Esophagus muscularis mucosa (tissue), 4 donors: Measurements from ENCODE around the gene MZF1. TPM values are rescaled to one million over a fixed set of nuclear protein-coding genes. Genes with fewer than 3 reads are reported as not detected.

ENCODE experiments used
- DNase-seq: peaks from one replicate; pipeline ENCODE4 v3.0.0-alpha.2; 2017; ENCODE audit errors: extremely low spot score
- H3K27ac ChIP-seq, 4 donors: fragments of 200-600 bp; sonication (generic); replicated peaks in 1 of 4; 1 replicate in 3 of 4; 2 replicates in 1 of 4; pipeline ENCODE4 v1.5.1; 2016 to 2019; ENCODE audit warnings: mild to moderate bottlenecking in 1 of 4
- H3K27me3 ChIP-seq, 4 donors: fragments of 200-600 bp; sonication (generic); one replicate each; pipeline versions ENCODE4 v1.5.1 to v1.6.0; 2016 to 2019
- H3K36me3 ChIP-seq, 4 donors: fragments of 200-600 bp; sonication (generic); one replicate each; pipeline ENCODE4 v1.5.1; 2016 to 2019
- H3K4me1 ChIP-seq, 4 donors: fragments of 200-600 bp; sonication (generic); one replicate each; pipeline ENCODE4 v1.5.1; 2016 to 2019
- H3K4me3 ChIP-seq, 4 donors: fragments of 200-600 bp; sonication (generic); 1 replicate in 2 of 4; 2 replicates in 2 of 4; pipeline ENCODE4 v1.5.1; 2016 to 2019; ENCODE audit warnings: mild to moderate bottlenecking in 4 of 4, moderate library complexity in 1 of 4
- H3K9me3 ChIP-seq, 4 donors: fragments of 200-600 bp; sonication (generic); 1 replicate in 3 of 4; 2 replicates in 1 of 4; pipeline ENCODE4 v1.5.1; 2016 to 2019
- CTCF ChIP-seq, 3 experiments: fragments of 200-600 bp in 2 of 3; fragments of 450-650 bp in 1 of 3; sonication (generic) in 2 of 3; IDR thresholded peaks; one replicate each; pipeline ENCODE4 v1.5.1; 2017 to 2019; ENCODE audit warnings: antibody characterized with exemption in 3 of 3, mild to moderate bottlenecking in 2 of 3, moderate library complexity in 1 of 3
- EP300 ChIP-seq: sonication (generic); formaldehyde crosslinking; IDR thresholded peaks from one replicate; pipeline ENCODE4 v1.6.1; 2017; ENCODE audit warnings: antibody characterized with exemption
- POLR2A ChIP-seq: fragments of 450-650 bp; IDR thresholded peaks from one replicate; pipeline ENCODE4 v1.6.1; 2017; ENCODE audit warnings: antibody characterized with exemption, moderate library complexity, mild to moderate bottlenecking, low read depth
- POLR2AphosphoS5 ChIP-seq, 2 donors: sonication (generic); formaldehyde crosslinking; IDR thresholded peaks; one replicate each; pipeline ENCODE4 v1.6.1; 2017; ENCODE audit warnings: antibody characterized with exemption in 2 of 2
- WGBS: methylation state at CpG from one replicate; pipeline ENCODE4 v1.1.5; 2018; 5-methylcytosine and 5-hydroxymethylcytosine counted together
- intact Hi-C: fragments of 100-400 bp; cut with DNase I; formaldehyde crosslinking; loops from one replicate; pipeline ENCODE4 v1.15.1; 2023
- small RNA-seq, 3 donors: library from RNA; depleted of rRNA; stranded (forward); fragments of <200 nt; gene quantifications; one replicate each; pipeline ENCODE3, GENCODE V24; 2016
- total RNA-seq, 4 donors: library from RNA; depleted of rRNA; stranded (reverse); fragments of >200 nt; gene quantifications; one replicate each; pipeline versions ENCODE4 v1.1.0 to v1.2.1, GENCODE V29; 2016

Gene MZF1
- total RNA-seq, 4 donors from 2014 or later = 20.5 to 29.3 (median 22.4) TPM

- peak overlapping the region in 3 of 4 donors; percentile 23 to 76 (median 69) for H3K27ac ChIP-seq
These were observed 57.9 kb downstream of the MZF1 start for GRCh38 chr19:58515259-58515658.

GRCh38 chr19:58514564-58515022 is 58.5 kb downstream of the MZF1 start:
- intact Hi-C loops = no loop called here
- Histone ChIP-seq H3K4me3 (peak overlapping the region; percentile 45 to 63 (median 50)), H3K4me1 (peaks cover 44 to 61% (median 59%) of the 10 kb centered on the region in 4 donors), H3K9me3 (no peaks in the 10 kb centered on the region), H3K27me3 (no peaks in the 10 kb centered on the region), H3K27ac (peak overlapping the region; percentile 69 to 79 (median 75)), H3K36me3 (peaks cover 15 to 36% (median 29%) of the 10 kb centered on the region in 4 donors)
- DNase-seq = no peak
- TF ChIP-seq POLR2A = no peak
- TF ChIP-seq POLR2AphosphoS5 (IDR thresholded peaks at IDR 0.05) = no peak
- no peak for TF ChIP-seq CTCF (IDR thresholded peaks at IDR 0.05)
- TF ChIP-seq EP300 = no peak
- 50% methylated on average over 2 of the region's 3 CpGs for WGBS

More at GRCh38 chr19:58515259-58515658, 57.9 kb downstream of the MZF1 start:
- no peak for DNase-seq
- no peak for TF ChIP-seq EP300
- no peak for TF ChIP-seq POLR2A
- no peak for TF ChIP-seq POLR2AphosphoS5 (IDR thresholded peaks at IDR 0.05)
- no peak for TF ChIP-seq CTCF (IDR thresholded peaks at IDR 0.05)
- 100% methylated on average over 2 of the region's 2 CpGs for WGBS
- H3K27me3 ChIP-seq = no peaks in the 10 kb centered on the region
- intact Hi-C loops = no loop called here
- H3K4me1 ChIP-seq = peaks cover 46 to 65% (median 62%) of the 10 kb centered on the region in 4 donors
- peaks cover 15 to 36% (median 29%) of the 10 kb centered on the region in 4 donors for H3K36me3 ChIP-seq
- H3K4me3 ChIP-seq = no peak overlapping the region
- H3K9me3 ChIP-seq = no peaks in the 10 kb centered on the region

- Histone ChIP-seq H3K4me3 (peak overlapping the region; percentile 45 to 63 (median 50)), H3K36me3 (peaks cover 15 to 36% (median 29%) of the 10 kb centered on the region in 4 donors), H3K27ac (peak overlapping the region; percentile 69 to 79 (median 75)), H3K27me3 (no peaks in the 10 kb centered on the region), H3K4me1 (peaks cover 44 to 59% (median 57%) of the 10 kb centered on the region in 4 donors), H3K9me3 (no peaks in the 10 kb centered on the region)
- WGBS = 27% methylated on average over 31 of the region's 66 CpGs
- no peak for DNase-seq
- TF ChIP-seq POLR2A (no peak), CTCF (IDR thresholded peaks at IDR 0.05) (peak in 2 of 3 experiments; percentile 95 to 96), EP300 (no peak), POLR2AphosphoS5 (IDR thresholded peaks at IDR 0.05) (peak; percentile 69 to 90)
- intact Hi-C loops = no loop called here
These were observed 59.2 kb downstream of the MZF1 start for GRCh38 chr19:58513694-58514563.

GRCh38 chr19:58513213-58513693 is 59.9 kb downstream of the MZF1 start:
- H3K27ac ChIP-seq = peak overlapping the region; percentile 69 to 79 (median 75)
- peak overlapping the region in 1 of 4 donors; percentile 45 for H3K4me3 ChIP-seq
- WGBS = 83% methylated on average over 9 of the region's 10 CpGs
- H3K9me3 ChIP-seq = no peaks in the 10 kb centered on the region
- H3K36me3 ChIP-seq = peaks cover 15 to 36% (median 29%) of the 10 kb centered on the region in 4 donors
- peaks cover 38 to 52% (median 50%) of the 10 kb centered on the region in 4 donors for H3K4me1 ChIP-seq
- TF ChIP-seq POLR2AphosphoS5 (IDR thresholded peaks at IDR 0.05) (no peak), EP300 (no peak), POLR2A (no peak), CTCF (IDR thresholded peaks at IDR 0.05) (no peak)
- no peak for DNase-seq
- intact Hi-C loops = no loop called here
- no peaks in the 10 kb centered on the region for H3K27me3 ChIP-seq

Small RNAs within 50 kb of the gene (small RNA-seq; reads per million reads assigned to genes)
- gene MIR6807 (0 to 0.34 (median 0) reads per million in 3 donors), gene RN7SL525P (0 reads per million in 3 donors)

Other genes with a start within 250 kb of the MZF1 start
- gene ZSCAN22, start 246.3 kb downstream of the MZF1 start, total RNA-seq = 1 to 10 TPM; 2.9 to 4.9 (median 3.6) TPM
- gene A1BG, start 219.8 kb downstream of the MZF1 start, total RNA-seq = 10 to 100 TPM in 2 of 4 donors, 1 to 10 TPM in 1, under 1 TPM in 1; 0.83 to 12.1 (median 9.5) TPM
- 1 to 10 TPM in 1 of 4 donors, under 1 TPM in 3; 0.42 to 1.1 (median 0.92) TPM for gene ZNF497, start 210.6 kb downstream of the MZF1 start, total RNA-seq
- 1 to 10 TPM; 1.5 to 3.7 (median 2.1) TPM for gene ZNF837, start 192.3 kb downstream of the MZF1 start, total RNA-seq
- gene RPS5, start 186.1 kb downstream of the MZF1 start, total RNA-seq = 1,000 to 10,000 TPM; 1,137 to 2,200 (median 1,582) TPM
- not detected for gene RNF225, start 177.7 kb downstream of the MZF1 start, total RNA-seq
- gene ZNF584, start 164.7 kb downstream of the MZF1 start, total RNA-seq = 10 to 100 TPM; 11.6 to 24.2 (median 18.9) TPM
- gene ZNF132, start 133.2 kb downstream of the MZF1 start, total RNA-seq = 1 to 10 TPM; 3.7 to 6.7 (median 4.5) TPM
- 1 to 10 TPM; 7.1 to 9.7 (median 8.3) TPM for gene ZNF324B, start 121.7 kb downstream of the MZF1 start, total RNA-seq
- gene ZNF324, start 106.3 kb downstream of the MZF1 start, total RNA-seq = 10 to 100 TPM; 12.9 to 21.8 (median 15.6) TPM
- gene ZNF446, start 97.0 kb downstream of the MZF1 start, total RNA-seq = 10 to 100 TPM; 13.7 to 20.4 (median 17.0) TPM
- gene SLC27A5, start 61.3 kb downstream of the MZF1 start, total RNA-seq = 10 to 100 TPM in 1 of 4 donors, 1 to 10 TPM in 3; 3.8 to 10.8 (median 4.6) TPM
- 10 to 100 TPM in 2 of 4 donors, 1 to 10 TPM in 2; 8.8 to 20.0 (median 12.1) TPM for gene ZBTB45, start 53.5 kb downstream of the MZF1 start, total RNA-seq
- gene TRIM28, start 29.3 kb downstream of the MZF1 start, total RNA-seq = 100 to 1,000 TPM; 152 to 319 (median 264) TPM
- 100 to 1,000 TPM; 124 to 145 (median 141) TPM for gene CHMP2A, start 18.2 kb downstream of the MZF1 start, total RNA-seq
- 10 to 100 TPM; 36.1 to 54.9 (median 45.8) TPM for gene UBE2M, start 14.7 kb downstream of the MZF1 start, total RNA-seq